CD4-positive, alpha-beta T cell treated with Interleukin-2 at 100 ng/mL for 4 hours (primary cell): ENCODE results near the gene ANK2.
A peak's percentile ranks its signal among the peaks of the same experiment; 100 is the strongest.
"Not testable (repeated sequence)": the region's sequence is repeated elsewhere in the genome, so short reads cannot be mapped to it uniquely, and the experiment has no call there.

Experiments
- DNase-seq: peaks from one replicate; pipeline ENCODE4 v3.0.0-alpha.2; 2020; ENCODE audit warnings: low spot score

ANK2 gene

GRCh38 chr4:113209652-113210320 is 160.3 kb downstream of the ANK2 start:
- DNase-seq = no peak

DNA sequence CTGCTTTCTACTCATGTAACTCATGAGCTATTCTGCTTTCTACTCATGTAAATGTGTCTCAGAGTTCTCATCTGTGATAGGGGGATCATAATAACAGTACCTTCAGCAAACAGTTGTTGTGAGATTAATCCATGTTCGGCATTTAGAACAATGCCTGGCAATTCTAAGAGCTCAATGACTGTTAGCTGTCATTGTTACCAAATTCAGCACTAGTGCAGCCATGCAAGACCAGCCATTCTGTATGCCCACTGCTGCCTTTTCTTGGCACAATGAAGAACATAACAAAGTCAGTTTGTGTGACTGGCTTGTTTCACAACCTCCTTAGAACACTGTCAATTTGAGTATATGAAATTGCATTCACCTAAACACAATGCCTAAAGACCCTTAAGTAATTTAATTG is 163.2 kb downstream of the ANK2 start:
- no peak for DNase-seq

DNA sequence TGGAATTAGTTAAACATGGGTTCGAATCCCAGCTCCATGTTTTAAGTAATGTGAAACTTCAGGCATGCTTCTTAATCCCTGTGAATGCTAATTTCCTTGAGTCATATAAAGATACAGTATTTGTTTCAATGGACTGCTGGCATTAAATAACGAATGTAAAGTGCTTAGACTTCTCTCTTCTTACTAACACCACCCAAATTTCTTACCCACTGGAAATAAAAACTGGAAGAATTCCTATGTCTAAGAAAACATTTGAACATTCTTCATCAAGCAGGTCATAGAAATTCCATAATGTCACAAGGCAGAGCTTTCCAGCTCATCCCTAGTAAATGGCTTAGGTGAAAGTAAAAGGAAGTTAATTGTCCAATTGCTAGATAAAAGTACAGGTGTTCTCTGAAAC is 172.5 kb downstream of the ANK2 start:
- DNase-seq = no peak

- no peak for DNase-seq
Observed at GRCh38 chr4:113222471-113222870, 173.0 kb downstream of the ANK2 start.

DNA sequence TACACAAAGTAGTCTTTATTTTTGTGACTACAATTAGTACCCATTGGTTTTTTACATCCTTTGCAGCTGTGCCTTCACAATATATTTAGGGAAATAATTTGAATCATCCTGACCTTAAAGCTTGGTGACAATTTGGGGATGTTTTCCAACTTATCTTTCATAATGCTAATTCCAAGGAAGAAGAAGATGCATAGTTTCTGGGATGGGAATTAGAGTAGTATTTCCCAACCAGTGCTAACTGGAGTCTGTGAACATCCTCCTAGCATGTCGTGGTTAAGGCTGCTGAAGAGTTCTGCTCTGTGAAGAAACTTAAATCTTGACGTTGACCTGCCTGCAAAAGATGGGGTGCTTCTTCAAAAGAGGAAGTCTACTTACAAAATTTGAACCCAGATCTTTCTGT is 173.5 kb downstream of the ANK2 start:
- DNase-seq = no peak

- DNase-seq = no peak
Observed at GRCh38 chr4:113232194-113232593, 182.7 kb downstream of the ANK2 start.

GRCh38 chr4:113236916-113237315 is 187.5 kb downstream of the ANK2 start:
- no peak for DNase-seq

DNA sequence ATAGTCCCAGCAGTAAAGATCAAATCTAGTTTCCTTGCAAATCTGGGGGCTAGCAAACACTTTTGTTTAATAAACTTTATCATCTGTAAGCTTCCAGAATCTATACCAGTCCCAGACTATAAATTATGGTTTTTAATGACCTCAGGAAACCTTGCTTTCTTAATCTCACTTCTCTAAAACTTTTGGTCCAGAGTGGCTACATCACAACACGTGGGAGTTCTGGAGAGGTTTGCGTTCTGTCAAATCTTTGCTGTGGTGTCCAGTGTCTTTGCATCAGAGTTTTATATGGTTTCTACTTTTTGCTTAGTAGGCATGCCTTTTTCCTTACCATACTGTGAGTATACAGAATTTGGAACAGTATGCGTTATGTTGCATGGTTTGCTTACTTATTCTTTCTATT is 193.9 kb downstream of the ANK2 start:
- DNase-seq = no peak

DNA sequence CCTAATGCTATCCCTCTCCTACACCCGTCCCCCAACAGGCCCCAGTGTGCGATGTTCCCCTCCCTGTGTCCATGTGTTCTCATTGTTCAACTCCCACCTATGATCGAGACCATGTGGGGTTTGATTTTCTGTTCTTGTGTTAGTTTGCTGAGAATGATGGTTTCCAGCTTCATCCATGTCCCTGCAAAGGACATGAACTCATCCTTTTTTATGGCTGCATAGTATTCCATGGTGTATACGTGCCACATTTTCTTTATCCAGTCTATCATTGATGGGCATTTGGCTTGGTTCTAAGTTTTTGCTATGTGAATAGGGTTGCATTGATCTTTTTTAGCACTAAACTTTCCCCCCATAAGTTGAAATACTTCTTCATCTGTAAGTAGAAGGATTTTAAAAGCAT is 195.3 kb downstream of the ANK2 start:
- not testable (repeated sequence) for DNase-seq

DNA sequence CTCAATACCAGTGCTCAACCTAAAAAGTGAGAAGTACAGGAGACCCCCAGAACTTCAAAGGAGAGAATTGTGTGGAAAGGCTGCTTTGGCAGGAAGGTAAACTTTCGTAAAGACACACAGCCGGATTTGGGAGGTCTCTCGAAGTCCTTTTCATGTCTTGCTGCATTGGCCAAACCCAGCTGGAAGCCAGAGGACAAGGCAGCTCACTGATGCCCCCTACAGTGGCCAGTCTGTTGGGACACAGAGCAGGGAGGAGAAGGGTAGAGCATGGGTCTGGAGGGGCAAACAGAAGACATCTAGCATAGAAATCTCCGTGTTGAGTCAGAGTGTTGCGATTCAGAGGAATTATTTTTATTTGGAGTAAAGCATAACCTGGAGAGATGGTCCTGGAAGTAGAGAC is 198.9 kb downstream of the ANK2 start:
- no peak for DNase-seq

GRCh38 chr4:113255628-113256027 is 206.2 kb downstream of the ANK2 start:
- no peak for DNase-seq

DNA sequence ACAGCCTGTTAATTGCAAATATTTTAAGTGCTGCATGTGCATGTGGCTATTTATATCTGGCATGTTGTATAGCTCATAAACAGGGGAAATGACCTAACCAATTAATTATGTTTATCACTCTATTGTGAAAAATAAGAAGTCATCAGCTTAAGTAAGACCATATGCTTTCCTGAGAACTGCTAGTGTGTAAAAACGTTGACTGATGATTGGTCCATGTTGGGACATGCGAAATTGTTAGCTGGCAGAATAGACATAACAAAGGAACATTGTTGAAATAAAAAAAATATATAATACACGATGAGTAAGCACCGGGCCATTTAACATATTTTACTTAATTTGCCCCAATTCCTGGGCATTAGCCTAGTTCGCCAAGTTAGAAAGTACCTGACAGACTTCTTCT is 207.5 kb downstream of the ANK2 start:
- DNase-seq = no peak

- DNase-seq = no peak
Observed at GRCh38 chr4:113260688-113261087, 211.2 kb downstream of the ANK2 start.

DNA sequence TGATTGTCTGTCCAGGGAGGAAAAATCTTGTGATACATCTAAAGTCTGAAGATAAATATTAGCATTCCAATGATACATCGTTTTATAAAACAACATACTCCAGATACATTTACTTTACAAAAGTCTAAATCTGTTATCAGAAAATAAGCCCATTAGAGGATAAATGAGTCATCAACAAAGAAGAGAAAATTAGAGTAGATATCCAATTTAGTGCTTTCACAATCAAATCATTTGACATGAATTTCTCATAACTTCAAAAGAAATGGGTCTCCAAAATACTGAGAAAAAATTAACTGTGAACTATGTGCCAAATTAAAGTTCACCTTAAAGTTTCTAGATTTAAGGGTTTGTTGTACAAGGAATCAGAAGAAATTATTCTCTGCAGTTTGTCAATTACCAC is 213.8 kb downstream of the ANK2 start:
- no peak for DNase-seq

DNA sequence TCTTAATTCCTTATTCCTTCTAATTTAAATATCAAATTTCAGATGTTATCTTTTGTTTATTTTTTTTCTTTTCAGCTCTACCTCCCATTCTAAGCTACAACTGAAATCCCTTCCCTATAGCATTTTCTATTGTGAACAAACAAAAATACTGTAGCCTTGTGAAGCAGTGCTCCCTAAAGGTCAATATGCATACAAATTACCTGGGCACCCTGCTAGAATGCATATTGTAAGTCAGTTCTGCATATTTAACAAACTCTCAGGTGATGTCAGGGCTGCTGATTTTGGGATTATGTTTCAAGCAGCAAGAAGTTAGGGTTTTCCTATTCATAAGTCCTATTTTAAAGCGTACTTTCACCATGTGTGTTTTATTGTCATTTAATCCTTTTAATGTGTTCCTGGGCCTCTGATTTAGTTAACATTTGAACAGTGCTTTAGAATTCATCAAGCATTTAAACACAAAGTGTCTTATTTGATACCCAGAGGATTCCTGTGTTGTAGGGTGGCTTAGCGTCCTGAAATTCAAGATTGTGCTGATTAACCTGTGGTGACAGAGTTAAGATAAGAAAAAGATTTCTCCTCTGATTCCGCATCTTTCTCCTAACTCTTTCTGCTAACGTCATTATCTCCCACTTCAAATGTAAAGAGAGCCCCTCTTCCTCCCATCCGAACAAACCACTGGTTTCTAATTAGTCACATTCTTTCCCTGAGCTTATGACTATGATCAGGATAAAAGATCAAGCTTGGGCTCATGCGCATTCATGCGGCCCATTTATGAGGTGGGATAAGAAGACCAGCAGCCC is 221.3 kb downstream of the ANK2 start:
- DNase-seq = no peak

DNA sequence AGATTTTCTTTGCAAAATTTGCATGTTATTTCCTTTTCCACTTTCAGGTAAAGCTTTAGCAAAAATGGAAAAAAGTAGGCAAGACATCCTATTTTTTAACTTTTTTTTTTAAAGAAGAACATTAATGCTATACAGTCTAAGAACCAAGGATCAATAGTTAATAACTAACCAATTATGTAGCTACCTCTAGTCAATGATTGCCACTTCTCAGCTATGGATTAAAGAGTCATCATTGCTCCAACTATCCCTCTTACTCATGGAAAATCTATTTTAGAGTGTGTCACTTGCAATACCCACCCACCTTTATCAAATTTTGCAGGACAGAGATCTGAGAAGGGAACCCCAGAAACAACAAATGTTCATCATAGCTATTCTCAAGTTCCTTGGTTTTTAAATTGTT is 223.1 kb downstream of the ANK2 start:
- no peak for DNase-seq

- no peak for DNase-seq
Observed at GRCh38 chr4:113273721-113274220, 224.3 kb downstream of the ANK2 start.

DNA sequence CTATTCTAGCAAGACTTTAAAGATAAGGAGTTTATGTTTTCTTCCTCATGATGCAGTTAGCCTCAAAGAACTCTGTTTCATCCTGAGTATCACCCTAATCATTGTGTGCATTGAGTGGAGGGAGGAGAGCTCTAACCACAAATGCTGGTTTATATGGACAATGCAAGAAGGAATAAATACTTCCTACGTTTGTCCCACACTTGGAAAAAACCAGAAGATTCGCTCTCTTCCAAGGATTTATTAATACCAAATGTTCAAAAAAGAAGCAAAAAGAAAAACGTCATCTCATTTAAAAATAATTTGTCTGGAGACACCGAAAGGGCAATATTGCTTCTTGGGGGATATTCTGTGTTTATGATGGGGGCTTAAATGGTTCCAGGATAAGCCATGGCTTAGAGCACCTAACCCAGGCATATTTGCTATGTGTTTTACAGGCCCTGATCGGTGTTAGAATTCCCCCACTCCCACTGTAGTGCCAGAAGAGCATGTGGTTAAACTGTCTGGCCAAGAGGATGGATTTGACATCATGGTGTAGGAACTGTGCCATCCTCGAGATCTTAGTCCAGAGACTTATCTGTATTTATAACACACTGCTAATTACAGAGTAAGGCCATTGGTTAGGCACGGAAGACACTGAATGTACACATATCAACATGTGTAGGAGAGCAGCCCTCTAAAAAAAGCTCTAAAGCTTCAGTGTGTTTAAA is 227.2 kb downstream of the ANK2 start:
- no peak for DNase-seq

- DNase-seq = peak; percentile 30
Observed at GRCh38 chr4:113278324-113278934, 229.0 kb downstream of the ANK2 start.

DNA sequence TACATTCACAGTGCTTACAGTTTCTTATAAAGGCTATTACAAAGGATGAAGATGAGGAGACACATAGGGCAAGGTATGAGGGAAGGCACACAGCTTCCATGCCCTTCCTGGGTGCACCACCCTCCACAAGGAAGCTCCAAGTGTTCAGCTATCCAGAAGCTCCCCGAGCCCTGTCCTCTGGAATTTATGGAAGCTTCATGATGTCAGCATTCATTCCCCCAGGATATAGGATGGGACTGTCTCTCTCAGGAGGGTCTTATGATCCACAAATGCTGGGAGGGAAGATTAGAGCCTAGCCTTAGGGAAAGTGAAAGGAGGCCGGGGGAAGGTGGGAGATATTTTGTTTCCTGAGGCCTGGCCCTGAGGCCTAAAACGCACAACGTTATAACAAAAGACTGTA is 236.0 kb downstream of the ANK2 start:
- no peak for DNase-seq

GRCh38 chr4:113288257-113288656 is 238.8 kb downstream of the ANK2 start:
- no peak for DNase-seq

DNA sequence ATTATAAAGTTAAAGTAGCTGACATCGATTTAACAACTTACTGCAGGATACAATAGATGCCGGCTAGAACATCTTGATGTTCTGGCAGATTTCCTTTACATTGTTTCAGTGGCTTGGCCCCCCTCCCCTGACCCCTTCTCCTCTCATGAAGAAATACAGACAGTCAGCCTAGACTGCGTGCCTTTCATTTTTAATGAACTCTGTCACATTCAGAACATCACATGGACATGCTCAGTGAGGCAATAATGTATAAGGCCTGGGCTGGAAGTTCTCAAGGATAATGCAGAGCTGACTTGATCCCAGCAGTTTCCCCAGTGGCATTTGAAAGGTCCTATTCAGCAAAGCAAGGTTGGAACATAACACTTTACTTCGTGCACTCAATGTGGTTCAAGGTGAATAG is 239.2 kb downstream of the ANK2 start:
- no peak for DNase-seq

GRCh38 chr4:113289766-113290165 is 240.3 kb downstream of the ANK2 start:
- no peak for DNase-seq
